ENCODE results near the gene TBC1D22A.

The TBC1D22A gene

GRCh38 chr22:47005506-47006408, 243.3 kb downstream of the TBC1D22A start:
- no peak for DNase-seq

- DNase-seq, result no peak
Observed at GRCh38 chr22:47006433-47006832, 244.0 kb downstream of the TBC1D22A start.

- DNase-seq, result no peak
Observed at GRCh38 chr22:47006869-47007268, 244.4 kb downstream of the TBC1D22A start.

- DNase-seq, result no peak
Observed at GRCh38 chr22:47007496-47007895, 245.0 kb downstream of the TBC1D22A start.

- DNase-seq, result no peak
Observed at GRCh38 chr22:47008208-47008885, 245.9 kb downstream of the TBC1D22A start.

- DNase-seq, result no peak
Observed at GRCh38 chr22:47009304-47010101, 247.1 kb downstream of the TBC1D22A start.

GRCh38 chr22:47010211-47010610, 247.8 kb downstream of the TBC1D22A start:
- DNase-seq, result no peak

GRCh38 chr22:47011131-47011858, 248.8 kb downstream of the TBC1D22A start:
- DNase-seq, result no peak

- no peak for DNase-seq
Observed at GRCh38 chr22:47011859-47012258, 249.4 kb downstream of the TBC1D22A start.

GRCh38 chr22:47012589-47013370, 250.3 kb downstream of the TBC1D22A start:
- no peak for DNase-seq

- no peak for DNase-seq
Observed at GRCh38 chr22:47013861-47014635, 251.6 kb downstream of the TBC1D22A start.

- DNase-seq, result no peak
Observed at GRCh38 chr22:47014636-47015345, 252.3 kb downstream of the TBC1D22A start.

GRCh38 chr22:47015589-47016178, 253.2 kb downstream of the TBC1D22A start:
- DNase-seq, result no peak

- DNase-seq, result no peak
Observed at GRCh38 chr22:47016631-47017030, 254.2 kb downstream of the TBC1D22A start.

GRCh38 chr22:47017245-47017644, 254.8 kb downstream of the TBC1D22A start:
- DNase-seq, result no peak

- DNase-seq, result no peak
Observed at GRCh38 chr22:47018010-47018910, 255.8 kb downstream of the TBC1D22A start.

- DNase-seq, result no peak
Observed at GRCh38 chr22:47019012-47019790, 256.8 kb downstream of the TBC1D22A start.

GRCh38 chr22:47020166-47020565, 257.7 kb downstream of the TBC1D22A start:
- no peak for DNase-seq
